Activated CD4-positive, CD25-positive, alpha-beta regulatory T cell treated with anti-CD3 and anti-CD28 coated beads, Interleukin-2, amount 50 U/mL, for 16 hours (primary cell): Measurements from ENCODE around the gene HELZ2.
A peak's percentile ranks its signal among the peaks of the same experiment; 100 is the strongest.

Experiments
- DNase-seq: peaks from one replicate; pipeline ENCODE4 v3.0.0-alpha.2; 2020; ENCODE audit warnings: low read depth, low spot score

Gene HELZ2

GRCh38 chr20:63539441-63540370, 34.3 kb downstream of the HELZ2 start:
- no peak for DNase-seq

GRCh38 chr20:63539092-63539430, 35.0 kb downstream of the HELZ2 start:
- DNase-seq: no peak

- no peak for DNase-seq
Measured at GRCh38 chr20:63538204-63539091, 35.6 kb downstream of the HELZ2 start.

GRCh38 chr20:63537525-63538203, 36.4 kb downstream of the HELZ2 start:
- DNase-seq: peak; percentile 88

DNA sequence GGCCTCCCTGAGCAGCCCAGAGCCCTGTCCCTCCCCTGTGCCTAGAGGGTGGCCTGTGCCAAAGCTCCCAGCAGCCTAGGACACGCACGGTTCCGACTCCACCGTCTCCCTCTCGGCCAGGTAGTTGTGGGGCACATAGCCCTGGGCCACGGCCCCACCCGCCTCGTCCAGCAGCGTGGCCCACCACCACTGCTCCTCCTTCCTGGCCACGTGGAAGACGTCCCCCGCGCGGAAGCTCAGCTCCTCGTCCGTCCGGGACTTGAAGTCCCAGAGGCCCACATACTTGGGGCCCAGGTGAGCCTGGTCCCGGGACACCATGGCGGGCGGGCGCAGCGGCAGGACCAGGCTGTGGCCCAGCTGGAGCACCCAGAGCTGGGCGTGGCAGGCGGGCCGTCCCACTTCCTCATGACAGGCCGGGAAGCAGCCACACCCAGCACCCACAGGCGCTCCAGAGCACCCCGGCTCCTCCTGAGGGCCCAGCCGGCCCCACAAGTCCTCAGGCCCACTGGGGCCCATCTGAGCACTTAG, 37.0 kb downstream of the HELZ2 start, which contains the start of gene PTK6:
PTK6 (minus strand) TSS at position 380 of the 528 bp plus-strand sequence; CDS start at position 318, 62 bp downstream.
- no peak for DNase-seq

- no peak for DNase-seq
Measured at GRCh38 chr20:63536241-63536977, 37.6 kb downstream of the HELZ2 start.

GRCh38 chr20:63534831-63535651, 39.0 kb downstream of the HELZ2 start:
- DNase-seq: no peak

- DNase-seq: no peak
Measured at GRCh38 chr20:63534427-63534830, 39.6 kb downstream of the HELZ2 start.

GRCh38 chr20:63533871-63534393, 40.1 kb downstream of the HELZ2 start:
- DNase-seq: no peak

GRCh38 chr20:63533388-63533787, 40.7 kb downstream of the HELZ2 start:
- DNase-seq: no peak

GRCh38 chr20:63532449-63532971, 41.5 kb downstream of the HELZ2 start:
- DNase-seq: no peak

DNA sequence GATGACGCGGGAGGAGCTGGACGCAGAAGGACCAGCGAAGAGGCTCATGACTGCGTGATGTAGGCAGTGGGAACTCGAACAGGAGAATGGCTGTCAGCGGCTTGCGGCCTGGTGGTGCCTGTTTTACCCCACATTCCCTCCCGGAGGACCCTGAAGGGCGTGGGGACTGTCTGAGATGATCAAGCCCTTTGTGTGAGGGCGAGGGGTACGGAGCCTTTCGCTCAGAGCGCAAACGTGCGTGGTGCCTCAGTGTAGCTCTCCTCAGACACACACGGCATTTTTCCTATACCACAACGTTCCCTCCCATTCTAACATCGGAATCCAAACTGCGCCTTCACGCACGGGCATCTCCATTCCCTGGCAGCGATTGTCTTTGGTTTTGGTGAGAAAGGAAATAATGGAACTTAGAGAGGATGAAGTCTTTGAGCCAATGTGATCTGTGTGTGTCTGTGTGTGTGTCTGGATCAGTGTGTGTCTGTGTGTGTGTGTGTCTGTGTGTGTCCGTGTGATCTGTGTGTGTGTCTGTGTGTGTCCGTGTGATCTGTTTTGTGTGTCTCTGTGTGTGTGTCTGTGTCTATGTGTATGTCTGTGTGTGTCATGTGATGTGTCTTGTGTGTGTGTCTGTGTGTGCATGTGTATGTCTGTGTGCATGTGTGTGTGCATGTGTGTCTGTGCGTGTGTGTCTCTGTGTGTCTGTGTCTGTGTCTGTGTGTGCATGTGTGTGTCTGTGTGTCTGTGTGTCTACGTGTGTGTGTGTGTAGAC, 42.2 kb downstream of the HELZ2 start:
- DNase-seq: no peak

GRCh38 chr20:63530788-63531160, 43.3 kb downstream of the HELZ2 start:
- no peak for DNase-seq

DNA sequence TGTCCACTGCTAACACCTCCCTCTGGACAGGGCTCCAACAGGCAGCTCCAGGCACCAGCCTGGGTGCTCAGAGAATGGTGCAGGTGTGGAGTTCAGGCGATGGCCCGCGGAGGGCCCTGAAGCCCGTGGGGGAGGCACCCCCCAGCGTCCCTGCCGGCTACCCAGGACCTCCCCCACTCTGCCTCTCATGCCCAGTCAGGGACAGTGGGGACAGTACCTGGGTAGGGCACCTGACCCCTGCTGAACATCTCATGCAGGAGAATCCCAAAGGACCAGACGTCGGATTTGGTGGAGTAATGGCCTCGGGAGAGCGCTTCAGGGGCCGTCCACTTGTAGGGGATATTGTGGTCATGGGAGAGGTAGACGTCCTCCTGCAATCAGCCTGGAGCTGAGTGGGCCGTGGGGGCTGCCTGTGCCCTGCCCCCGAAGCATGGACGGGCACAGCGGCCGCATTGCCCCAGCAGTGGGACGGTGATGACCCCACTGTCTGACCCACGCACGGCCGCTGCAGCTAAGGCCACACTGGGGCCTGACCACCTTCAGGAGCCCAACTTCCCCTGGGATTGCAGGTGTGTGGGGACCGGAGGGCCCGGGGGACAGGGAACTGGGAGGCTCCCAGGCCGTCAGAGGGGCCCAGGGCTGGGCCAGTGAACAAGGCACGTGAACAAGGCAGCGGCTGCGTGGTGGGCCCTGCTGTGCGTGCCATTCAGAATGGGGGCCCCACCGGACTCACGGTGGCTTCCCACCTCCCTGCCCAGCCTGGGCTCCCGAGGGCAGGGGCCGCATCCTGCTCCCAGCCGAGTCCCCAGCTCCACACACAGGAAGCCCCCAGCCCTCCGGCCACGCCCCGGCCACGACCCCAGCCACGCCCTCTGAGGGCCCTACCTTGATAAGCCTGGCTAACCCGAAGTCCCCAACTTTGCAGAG, 43.9 kb downstream of the HELZ2 start:
- no peak for DNase-seq

DNA sequence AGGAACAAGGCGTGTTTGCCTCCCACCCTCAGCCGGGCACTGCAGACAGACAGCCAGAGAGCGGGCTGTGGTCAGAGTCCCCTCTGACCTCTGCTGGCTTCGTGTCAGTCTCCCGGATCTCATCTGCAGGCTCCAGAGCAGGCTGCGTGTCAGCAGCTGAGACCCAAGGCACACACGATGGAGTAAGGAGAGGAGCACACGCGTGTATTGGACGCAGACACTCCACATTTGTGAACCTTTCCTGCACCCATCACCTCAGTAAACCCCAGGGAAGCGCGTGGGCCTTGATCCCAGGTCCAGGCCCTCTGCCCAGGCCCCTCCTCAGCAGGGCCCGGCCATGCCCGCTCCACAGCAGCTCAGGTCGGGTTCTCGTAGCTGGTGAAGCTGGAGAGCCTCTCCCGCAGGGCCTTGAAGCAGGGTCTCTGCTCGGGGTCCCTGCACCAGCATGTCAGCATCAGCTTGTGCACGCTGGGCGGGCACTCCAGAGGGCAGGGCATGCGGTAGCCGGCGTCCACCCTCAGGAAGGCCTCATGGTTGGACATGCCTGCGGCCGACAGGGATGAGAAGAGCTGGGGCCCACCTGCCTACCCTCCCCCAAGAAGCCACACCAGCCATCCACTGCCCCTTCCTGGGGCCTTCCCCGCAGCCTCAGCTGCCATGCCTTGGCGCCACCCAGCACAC, 44.7 kb downstream of the HELZ2 start:
- DNase-seq: no peak

- DNase-seq: no peak
Measured at GRCh38 chr20:63527184-63527583, 46.9 kb downstream of the HELZ2 start.

- no peak for DNase-seq
Measured at GRCh38 chr20:63525971-63526370, 48.1 kb downstream of the HELZ2 start.
